GM20000 (cell line): ENCODE measurements around the gene GLUL.

Experiments used
- DNase-seq: peaks from one replicate; pipeline ENCODE4 v3.0.0; 2012; ENCODE audit warnings: low spot score
- CTCF ChIP-seq: IDR thresholded peaks from 2 replicates; pipeline ENCODE4 v1.5.1; 2012; ENCODE audit warnings: mild to moderate bottlenecking, control low read depth; ENCODE audit errors: extremely low read depth, missing control alignments

GLUL gene

GRCh38 chr1:182366596-182366995, 25.0 kb downstream of the GLUL start:
- no peak for TF ChIP-seq CTCF
- no peak for DNase-seq

GRCh38 chr1:182359645-182360044, 31.9 kb downstream of the GLUL start:
- TF ChIP-seq CTCF, result no peak
- no peak for DNase-seq

- no peak for TF ChIP-seq CTCF
- DNase-seq, result no peak
These were observed 33.7 kb downstream of the GLUL start for GRCh38 chr1:182357913-182358312.

GRCh38 chr1:182357171-182357570, 34.4 kb downstream of the GLUL start:
- no peak for TF ChIP-seq CTCF
- DNase-seq, result no peak

- no peak for DNase-seq
- no peak for TF ChIP-seq CTCF
These were observed 35.9 kb downstream of the GLUL start for GRCh38 chr1:182355723-182356098.

GRCh38 chr1:182351790-182352364, 39.7 kb downstream of the GLUL start:
- DNase-seq, result no peak
- TF ChIP-seq CTCF, result no peak

- DNase-seq, result no peak
- TF ChIP-seq CTCF, result no peak
These were observed 40.8 kb downstream of the GLUL start for GRCh38 chr1:182350839-182351238.
